D721Med (cell line): ENCODE measurements around the gene RPS6KB1.
"Not testable (repeated sequence)": the region's sequence is repeated elsewhere in the genome, so short reads cannot be mapped to it uniquely, and the experiment has no call there.

Experiments
- DNase-seq: peaks from one replicate; pipeline ENCODE4 v3.0.0; 2011; ENCODE audit warnings: low spot score; ENCODE audit not compliant: insufficient read length
- FAIRE-seq: peaks from 2 replicates; lab custom pipeline; 2011; peaks lifted over from hg19 to GRCh38; lab: Jason Lieb, UNC
- CTCF ChIP-seq: IDR thresholded peaks from 2 replicates; pipeline ENCODE4 v1.5.1; 2012; ENCODE audit warnings: mild to moderate bottlenecking, control low read depth; ENCODE audit not compliant: insufficient read depth; ENCODE audit errors: missing control alignments

RPS6KB1 gene

GRCh38 chr17:59892924-59893675 is at the start of gene RPS6KB1, which contains the start of gene TUBD1:
TSS of gene RPS6KB1 (plus strand) at chr17:59893121. CDS start at chr17:59893185, 64 bp downstream.
TSS of gene TUBD1 (minus strand) at chr17:59892943. CDS start at chr17:59891002, 1,941 bp downstream.
- FAIRE-seq: peak; percentile 70

GRCh38 chr17:59844884-59845594 is 47.9 kb upstream of the RPS6KB1 start:
- DNase-seq (no peak), FAIRE-seq (no peak)
- TF ChIP-seq CTCF: no peak

More at GRCh38 chr17:59892924-59893675, at the start of gene RPS6KB1, which contains the start of gene TUBD1:
- no peak for TF ChIP-seq CTCF
- peak; percentile 88 for DNase-seq

GRCh38 chr17:59845595-59846393 is 47.1 kb upstream of the RPS6KB1 start:
- DNase-seq (no peak), FAIRE-seq (no peak)
- TF ChIP-seq CTCF: no peak

- FAIRE-seq (no peak), DNase-seq (no peak)
- no peak for TF ChIP-seq CTCF
Measured at GRCh38 chr17:59846394-59847165, 46.3 kb upstream of the RPS6KB1 start.

- DNase-seq (no peak), FAIRE-seq (no peak)
- TF ChIP-seq CTCF: no peak
Measured at GRCh38 chr17:59848385-59848668, 44.6 kb upstream of the RPS6KB1 start.

GRCh38 chr17:59848778-59849177 is 44.1 kb upstream of the RPS6KB1 start:
- FAIRE-seq (no peak), DNase-seq (no peak)

GRCh38 chr17:59850311-59850710 is 42.6 kb upstream of the RPS6KB1 start:
- DNase-seq, FAIRE-seq: not testable (repeated sequence)

More at GRCh38 chr17:59848778-59849177, 44.1 kb upstream of the RPS6KB1 start:
- no peak for TF ChIP-seq CTCF
